ENCODE measurements around the gene SEC22B.
"Not testable (repeated sequence)": the region's sequence is repeated elsewhere in the genome, so short reads cannot be mapped to it uniquely, and the experiment has no call there.

- not testable (repeated sequence) for TF ChIP-seq CTCF (conservative IDR thresholded peaks at IDR 0.05 in 1 of 2, IDR thresholded peaks at IDR 0.05 in 1 of 2; ENCODE audit: extremely low read depth in 1 of 2, insufficient read depth in 1 of 2, low read depth in 1 of 2, low read length in 2 of 2); EZH2 (IDR thresholded peaks at IDR 0.05; ENCODE audit: borderline replicate concordance, low read length)
Observed at GRCh38 chr1:120140656-120141265, 35.6 kb downstream of the SEC22B start.
